ENCODE measurements around the gene ARL11.
"Not testable (repeated sequence)": the region's sequence is repeated elsewhere in the genome, so short reads cannot be mapped to it uniquely, and the experiment has no call there.

Gene ARL11

GRCh38 chr13:49602005-49602404 lies 26.3 kb upstream of the ARL11 start:
- in situ Hi-C loops (cut with HindIII; ENCODE audit: low pct_unique_long_range_greater_than_20kb, low sequenced_read_pairs) = no loop called here
- TF ChIP-seq JUND (IDR thresholded peaks at IDR 0.05; ENCODE audit: low read depth) = no peak
- no peak for DNase-seq (ENCODE audit: low read depth in 1 of 2, low spot score in 1 of 2)

GRCh38 chr13:49602615-49603014 lies 25.7 kb upstream of the ARL11 start:
- DNase-seq (ENCODE audit: low read depth in 1 of 2, low spot score in 1 of 2); in situ Hi-C loops (cut with HindIII; ENCODE audit: low pct_unique_long_range_greater_than_20kb, low sequenced_read_pairs): not testable (repeated sequence)

GRCh38 chr13:49604570-49604969 lies 23.7 kb upstream of the ARL11 start:
- no peak for TF ChIP-seq JUND (IDR thresholded peaks at IDR 0.05; ENCODE audit: low read depth)
- in situ Hi-C loops (cut with HindIII; ENCODE audit: low pct_unique_long_range_greater_than_20kb, low sequenced_read_pairs) = no loop called here
- no peak for DNase-seq (ENCODE audit: low read depth in 1 of 2, low spot score in 1 of 2)

- TF ChIP-seq JUND (IDR thresholded peaks at IDR 0.05; ENCODE audit: low read depth) = no peak
- in situ Hi-C loops (cut with HindIII; ENCODE audit: low pct_unique_long_range_greater_than_20kb, low sequenced_read_pairs) = no loop called here
- DNase-seq (ENCODE audit: low read depth in 1 of 2, low spot score in 1 of 2) = peak; percentile 56 to 87
These were observed 21.3 kb upstream of the ARL11 start for GRCh38 chr13:49606747-49607648.

GRCh38 chr13:49607761-49608160 lies 20.5 kb upstream of the ARL11 start:
- no peak for DNase-seq (ENCODE audit: low read depth in 1 of 2, low spot score in 1 of 2)
- TF ChIP-seq JUND (IDR thresholded peaks at IDR 0.05; ENCODE audit: low read depth) = no peak
- in situ Hi-C loops (cut with HindIII; ENCODE audit: low pct_unique_long_range_greater_than_20kb, low sequenced_read_pairs) = no loop called here

GRCh38 chr13:49608651-49609331 lies 19.5 kb upstream of the ARL11 start:
- TF ChIP-seq JUND (IDR thresholded peaks at IDR 0.05; ENCODE audit: low read depth) = no peak
- in situ Hi-C loops (cut with HindIII; ENCODE audit: low pct_unique_long_range_greater_than_20kb, low sequenced_read_pairs) = no loop called here
- no peak for DNase-seq (ENCODE audit: low read depth in 1 of 2, low spot score in 1 of 2)

- TF ChIP-seq JUND (IDR thresholded peaks at IDR 0.05; ENCODE audit: low read depth) = no peak
- no peak for DNase-seq (ENCODE audit: low read depth in 1 of 2, low spot score in 1 of 2)
- in situ Hi-C loops (cut with HindIII; ENCODE audit: low pct_unique_long_range_greater_than_20kb, low sequenced_read_pairs) = no loop called here
These were observed 18.1 kb upstream of the ARL11 start for GRCh38 chr13:49610176-49610575.

GRCh38 chr13:49612042-49612441 lies 16.3 kb upstream of the ARL11 start:
- DNase-seq (ENCODE audit: low read depth in 1 of 2, low spot score in 1 of 2); in situ Hi-C loops (cut with HindIII; ENCODE audit: low pct_unique_long_range_greater_than_20kb, low sequenced_read_pairs): not testable (repeated sequence)

GRCh38 chr13:49615836-49616675 lies 12.3 kb upstream of the ARL11 start:
- DNase-seq (ENCODE audit: low read depth in 1 of 2, low spot score in 1 of 2) = no peak
- no peak for TF ChIP-seq JUND (IDR thresholded peaks at IDR 0.05; ENCODE audit: low read depth)
- in situ Hi-C loops (cut with HindIII; ENCODE audit: low pct_unique_long_range_greater_than_20kb, low sequenced_read_pairs) = no loop called here

- no peak for DNase-seq (ENCODE audit: low read depth in 1 of 2, low spot score in 1 of 2)
- in situ Hi-C loops (cut with HindIII; ENCODE audit: low pct_unique_long_range_greater_than_20kb, low sequenced_read_pairs) = no loop called here
- TF ChIP-seq JUND (IDR thresholded peaks at IDR 0.05; ENCODE audit: low read depth) = no peak
These were observed 11.6 kb upstream of the ARL11 start for GRCh38 chr13:49616676-49617065.

GRCh38 chr13:49620170-49620621 lies 8.1 kb upstream of the ARL11 start:
- no peak for TF ChIP-seq JUND (IDR thresholded peaks at IDR 0.05; ENCODE audit: low read depth)
- in situ Hi-C loops (cut with HindIII; ENCODE audit: low pct_unique_long_range_greater_than_20kb, low sequenced_read_pairs) = no loop called here
- no peak for DNase-seq (ENCODE audit: low read depth in 1 of 2, low spot score in 1 of 2)

GRCh38 chr13:49622174-49622946 lies 5.9 kb upstream of the ARL11 start:
- TF ChIP-seq JUND (IDR thresholded peaks at IDR 0.05; ENCODE audit: low read depth) = no peak
- in situ Hi-C loops (cut with HindIII; ENCODE audit: low pct_unique_long_range_greater_than_20kb, low sequenced_read_pairs) = no loop called here
- no peak for DNase-seq (ENCODE audit: low read depth in 1 of 2, low spot score in 1 of 2)

Data from T47D (cell line).